Measurements from ENCODE around the gene NUBP1.
"Not testable (repeated sequence)": the region's sequence is repeated elsewhere in the genome, so short reads cannot be mapped to it uniquely, and the experiment has no call there.

The NUBP1 gene

DNA sequence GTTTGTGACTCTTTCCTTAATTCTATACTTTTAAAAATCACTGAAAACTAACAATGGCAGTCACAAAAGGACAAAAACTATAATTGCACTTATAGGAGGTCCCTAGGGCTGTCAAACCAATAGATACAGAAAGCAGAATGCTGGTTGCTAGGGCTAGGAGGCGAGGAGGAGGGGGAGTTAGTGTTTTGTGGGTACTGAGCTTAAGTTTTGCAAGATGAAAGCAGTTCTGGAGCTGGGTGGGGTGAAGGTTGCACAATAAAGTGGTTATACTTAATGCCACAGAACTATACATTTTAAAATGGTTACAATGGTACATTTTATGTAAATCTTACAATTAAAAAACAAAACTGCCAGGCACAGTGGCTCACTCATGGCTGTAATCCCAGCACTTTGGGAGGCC, 27.3 kb downstream of the NUBP1 start:
- Histone ChIP-seq H3K4me3 (ENCODE audit: low read depth, low read length) (no peak overlapping the region), H3K9ac (ENCODE audit: low read length) (no peak overlapping the region), H3K27ac (ENCODE audit: low read depth, low read length) (no peak overlapping the region), H3K4me1 (ENCODE audit: control insufficient read depth, insufficient read depth, low read length) (no peaks in the 10 kb centered on the region), H3K9me3 (ENCODE audit: control insufficient read depth, insufficient read depth, low read depth, low read length) (no peaks in the 10 kb centered on the region), H3K27me3 (ENCODE audit: control insufficient read depth, insufficient read depth, low read length) (no peaks in the 10 kb centered on the region), H3K36me3 (ENCODE audit: control insufficient read depth, insufficient read depth, low read length) (peaks cover 15% of the 10 kb centered on the region)

DNA sequence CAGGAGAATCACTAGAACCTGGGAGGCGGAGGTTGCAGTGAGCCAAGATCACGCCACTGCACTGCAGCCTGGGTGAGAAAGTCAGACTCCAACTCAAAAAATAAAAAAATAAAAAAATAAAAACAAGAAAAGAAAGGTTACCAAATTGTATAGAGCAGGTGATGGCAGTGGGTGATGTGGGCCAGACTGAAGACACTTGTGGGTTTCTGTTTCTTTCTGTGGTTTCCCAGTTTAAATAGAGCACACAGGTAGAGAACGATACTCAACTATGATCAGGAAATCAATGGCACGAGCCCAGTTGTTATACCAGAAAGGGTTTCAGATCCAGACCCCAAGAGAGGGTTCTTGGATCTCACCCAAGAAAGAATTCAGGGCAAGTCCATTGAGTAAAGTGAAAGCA, 32.6 kb downstream of the NUBP1 start:
- Histone ChIP-seq H3K27me3 (ENCODE audit: control insufficient read depth, insufficient read depth, low read length) (no peaks in the 10 kb centered on the region), H3K36me3 (ENCODE audit: control insufficient read depth, insufficient read depth, low read length) (no peaks in the 10 kb centered on the region), H3K4me1 (ENCODE audit: control insufficient read depth, insufficient read depth, low read length) (no peaks in the 10 kb centered on the region), H3K4me3 (ENCODE audit: low read depth, low read length) (no peak overlapping the region), H3K9me3 (ENCODE audit: control insufficient read depth, insufficient read depth, low read depth, low read length) (0 out of 2 replicates have a peak, but pooled peaks cover under 1% of the 10 kb centered on the region), H3K27ac (ENCODE audit: low read depth, low read length) (no peak overlapping the region), H3K9ac (ENCODE audit: low read length) (no peak overlapping the region)

DNA sequence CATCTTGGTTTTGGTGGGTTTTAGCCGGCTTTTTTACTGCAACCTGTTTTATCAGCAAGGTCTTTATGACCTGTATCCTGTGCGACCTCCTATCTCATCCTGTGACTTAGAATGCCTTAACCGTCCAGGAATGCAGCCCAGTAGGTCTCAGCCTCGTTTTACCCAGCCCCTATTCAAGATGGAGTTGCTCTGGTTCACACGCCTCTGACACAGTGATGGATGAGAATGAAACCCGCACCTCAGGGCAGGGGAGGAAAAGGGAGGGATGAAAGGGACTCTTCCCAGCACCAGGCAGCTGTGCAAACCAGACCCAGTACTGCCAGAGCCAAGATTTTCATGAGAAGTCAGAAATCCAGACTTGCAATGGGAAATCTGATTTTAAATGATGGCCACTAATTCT, 33.3 kb downstream of the NUBP1 start:
- H3K27ac ChIP-seq (ENCODE audit: low read depth, low read length); H3K9me3 ChIP-seq (ENCODE audit: control insufficient read depth, insufficient read depth, low read depth, low read length); H3K27me3 ChIP-seq (ENCODE audit: control insufficient read depth, insufficient read depth, low read length); H3K9ac ChIP-seq (ENCODE audit: low read length); H3K4me1 ChIP-seq (ENCODE audit: control insufficient read depth, insufficient read depth, low read length); H3K36me3 ChIP-seq (ENCODE audit: control insufficient read depth, insufficient read depth, low read length); H3K4me3 ChIP-seq (ENCODE audit: low read depth, low read length): not testable (repeated sequence)

DNA sequence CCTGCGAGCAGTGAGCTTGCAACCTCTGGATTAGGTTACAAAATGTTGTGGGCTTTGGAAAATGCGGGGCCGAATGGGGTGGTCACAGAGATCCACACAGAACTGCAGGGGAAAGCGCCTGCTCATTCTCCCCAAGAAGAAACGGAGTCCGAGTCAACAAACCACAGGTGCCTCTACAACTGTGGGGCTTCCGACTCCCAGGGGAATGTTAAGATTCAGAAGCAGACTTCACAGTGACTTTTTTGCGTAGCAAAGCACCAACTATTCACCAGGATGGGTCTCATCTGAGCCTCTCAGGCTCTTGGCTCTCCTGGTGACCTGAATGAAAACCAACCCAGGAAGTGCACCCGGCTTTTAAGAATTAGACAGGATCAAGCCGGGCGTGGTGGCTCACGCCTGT, 33.7 kb downstream of the NUBP1 start:
- Histone ChIP-seq H3K4me3 (ENCODE audit: low read depth, low read length) (no peak overlapping the region), H3K27ac (ENCODE audit: low read depth, low read length) (no peak overlapping the region), H3K4me1 (ENCODE audit: control insufficient read depth, insufficient read depth, low read length) (no peaks in the 10 kb centered on the region), H3K27me3 (ENCODE audit: control insufficient read depth, insufficient read depth, low read length) (no peaks in the 10 kb centered on the region), H3K9ac (ENCODE audit: low read length) (no peak overlapping the region), H3K36me3 (ENCODE audit: control insufficient read depth, insufficient read depth, low read length) (no peaks in the 10 kb centered on the region), H3K9me3 (ENCODE audit: control insufficient read depth, insufficient read depth, low read depth, low read length) (peaks cover 7% of the 10 kb centered on the region; the same call in 1 of the 2 replicates)

DNA sequence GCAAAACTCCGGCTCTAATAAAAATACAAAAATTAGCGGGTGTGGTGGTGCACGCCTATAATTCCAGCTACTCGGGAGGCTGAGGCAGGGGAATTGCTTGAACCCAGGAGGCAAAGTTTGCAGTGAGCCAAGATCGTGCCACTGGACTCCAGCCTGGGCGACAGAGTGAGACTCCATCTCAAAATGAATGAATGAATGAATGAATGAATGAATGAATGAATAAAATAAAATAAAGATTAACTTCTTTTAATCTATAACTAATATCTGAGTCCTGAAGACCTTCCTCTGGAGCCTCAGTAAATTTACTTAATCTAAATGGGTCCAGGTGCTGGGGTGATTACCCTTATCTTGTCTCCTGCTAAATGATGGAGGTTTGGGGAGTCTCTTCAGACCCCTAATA, 36.3 kb downstream of the NUBP1 start:
- not testable (repeated sequence) for H3K9ac ChIP-seq (ENCODE audit: low read length); H3K36me3 ChIP-seq (ENCODE audit: control insufficient read depth, insufficient read depth, low read length); H3K4me3 ChIP-seq (ENCODE audit: low read depth, low read length); H3K27ac ChIP-seq (ENCODE audit: low read depth, low read length); H3K4me1 ChIP-seq (ENCODE audit: control insufficient read depth, insufficient read depth, low read length); H3K27me3 ChIP-seq (ENCODE audit: control insufficient read depth, insufficient read depth, low read length)
- peaks cover 12% of the 10 kb centered on the region; the same call in 1 of the 2 replicates for H3K9me3 ChIP-seq (ENCODE audit: control insufficient read depth, insufficient read depth, low read depth, low read length)

DNA sequence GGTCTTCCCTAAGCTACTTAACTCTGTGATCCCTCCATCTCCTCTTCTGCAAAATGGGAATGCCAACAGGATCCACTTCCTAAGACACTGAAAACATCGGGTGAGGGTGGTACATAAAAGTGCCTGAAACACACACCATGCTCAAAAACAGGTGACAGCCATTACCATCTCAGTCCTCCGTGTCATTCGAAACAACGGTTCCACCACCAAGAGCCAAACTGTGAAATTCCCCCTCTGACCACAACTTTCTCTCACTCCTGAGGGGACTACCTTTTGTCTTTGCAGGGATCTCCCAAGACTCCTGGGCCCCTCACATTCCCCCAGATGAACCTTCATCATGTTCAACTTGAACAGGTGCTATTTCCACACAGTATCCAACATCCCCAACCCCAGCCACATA, 37.0 kb downstream of the NUBP1 start:
- Histone ChIP-seq H3K9ac (ENCODE audit: low read length) (no peak overlapping the region), H3K27ac (ENCODE audit: low read depth, low read length) (no peak overlapping the region), H3K36me3 (ENCODE audit: control insufficient read depth, insufficient read depth, low read length) (no peaks in the 10 kb centered on the region), H3K4me3 (ENCODE audit: low read depth, low read length) (no peak overlapping the region), H3K4me1 (ENCODE audit: control insufficient read depth, insufficient read depth, low read length) (no peaks in the 10 kb centered on the region), H3K27me3 (ENCODE audit: control insufficient read depth, insufficient read depth, low read length) (no peaks in the 10 kb centered on the region), H3K9me3 (ENCODE audit: control insufficient read depth, insufficient read depth, low read depth, low read length) (peaks cover 15% of the 10 kb centered on the region; the same call in 1 of the 2 replicates)

DNA sequence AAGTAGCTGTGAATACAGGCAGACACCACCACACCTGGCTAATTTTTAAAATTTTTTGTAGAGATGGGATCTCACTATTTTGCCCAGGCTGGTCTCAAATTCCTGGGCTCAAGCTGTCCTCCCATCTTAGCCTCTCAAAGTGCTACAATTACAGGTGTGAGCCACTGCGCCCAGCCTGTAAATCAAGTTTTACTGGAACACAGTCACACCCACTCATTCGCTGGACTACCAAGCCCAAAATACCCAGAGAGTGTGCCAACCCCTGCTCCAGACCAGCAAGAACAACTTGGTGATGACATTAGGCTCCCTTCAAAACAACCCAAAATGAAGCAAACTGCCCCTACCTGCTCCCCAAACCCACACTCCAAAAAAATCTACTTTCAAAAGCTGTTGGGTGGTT, 39.0 kb downstream of the NUBP1 start:
- no peaks in the 10 kb centered on the region for H3K4me1 ChIP-seq (ENCODE audit: control insufficient read depth, insufficient read depth, low read length)
- no peaks in the 10 kb centered on the region for H3K27me3 ChIP-seq (ENCODE audit: control insufficient read depth, insufficient read depth, low read length)

DNA sequence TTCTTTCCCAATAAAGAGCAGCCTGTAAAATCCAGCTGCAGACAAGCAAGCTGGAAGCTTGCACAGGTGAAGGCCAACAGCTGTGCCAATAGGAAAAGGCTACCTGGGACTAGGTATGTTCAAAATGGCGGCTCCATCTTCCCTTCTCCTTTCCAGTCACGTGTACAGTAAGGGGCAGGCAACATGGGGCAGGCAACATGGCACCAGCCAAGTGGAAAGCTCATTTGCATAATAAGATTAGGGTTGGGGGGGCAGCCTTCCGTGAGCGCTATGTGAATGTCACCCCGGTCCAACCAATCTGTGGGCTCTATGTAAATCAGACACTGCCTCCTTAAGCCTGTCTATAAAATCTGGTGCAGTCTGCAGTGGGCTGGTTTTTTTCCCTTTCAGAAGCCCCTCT, 43.7 kb downstream of the NUBP1 start:
- no peaks in the 10 kb centered on the region for H3K4me1 ChIP-seq (ENCODE audit: control insufficient read depth, insufficient read depth, low read length)
- H3K4me3 ChIP-seq (ENCODE audit: low read depth, low read length), result no peak overlapping the region
- no peaks in the 10 kb centered on the region for H3K36me3 ChIP-seq (ENCODE audit: control insufficient read depth, insufficient read depth, low read length)
- H3K9me3 ChIP-seq (ENCODE audit: control insufficient read depth, insufficient read depth, low read depth, low read length), result peaks cover 22% of the 10 kb centered on the region
- no peaks in the 10 kb centered on the region for H3K27me3 ChIP-seq (ENCODE audit: control insufficient read depth, insufficient read depth, low read length)
- H3K9ac ChIP-seq (ENCODE audit: low read length), result no peak overlapping the region
- H3K27ac ChIP-seq (ENCODE audit: low read depth, low read length), result no peak overlapping the region

More for the DNA sequence above, 39.0 kb downstream of the NUBP1 start:
- Histone ChIP-seq H3K36me3 (ENCODE audit: control insufficient read depth, insufficient read depth, low read length) (no peaks in the 10 kb centered on the region), H3K9ac (ENCODE audit: low read length) (no peak overlapping the region), H3K27ac (ENCODE audit: low read depth, low read length) (no peak overlapping the region), H3K9me3 (ENCODE audit: control insufficient read depth, insufficient read depth, low read depth, low read length) (peaks cover 22% of the 10 kb centered on the region; the same call in 1 of the 2 replicates), H3K4me3 (ENCODE audit: low read depth, low read length) (no peak overlapping the region)

DNA sequence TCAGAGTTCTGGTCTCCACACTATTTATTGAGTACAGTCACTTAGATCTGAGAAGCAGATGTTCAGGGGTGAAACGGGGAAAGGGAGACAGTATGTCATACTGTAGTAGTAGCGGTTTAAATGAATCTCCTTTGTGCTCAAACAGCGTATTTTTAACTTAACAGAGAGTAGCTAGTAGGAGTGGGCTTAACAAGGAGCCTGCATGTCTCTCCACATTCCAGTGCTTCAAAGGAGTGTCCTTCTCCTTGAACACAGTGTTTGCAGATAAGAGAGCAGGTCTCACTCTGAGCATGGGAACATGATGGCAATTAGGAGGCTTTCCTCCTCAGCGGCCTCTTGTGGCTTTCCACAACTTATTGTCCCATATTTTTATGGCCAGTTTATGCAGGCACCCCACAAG, 45.0 kb downstream of the NUBP1 start:
- not testable (repeated sequence) for H3K9ac ChIP-seq (ENCODE audit: low read length); H3K36me3 ChIP-seq (ENCODE audit: control insufficient read depth, insufficient read depth, low read length); H3K27ac ChIP-seq (ENCODE audit: low read depth, low read length); H3K4me3 ChIP-seq (ENCODE audit: low read depth, low read length); H3K27me3 ChIP-seq (ENCODE audit: control insufficient read depth, insufficient read depth, low read length); H3K4me1 ChIP-seq (ENCODE audit: control insufficient read depth, insufficient read depth, low read length)
- H3K9me3 ChIP-seq (ENCODE audit: control insufficient read depth, insufficient read depth, low read depth, low read length), result peaks cover 19% of the 10 kb centered on the region

DNA sequence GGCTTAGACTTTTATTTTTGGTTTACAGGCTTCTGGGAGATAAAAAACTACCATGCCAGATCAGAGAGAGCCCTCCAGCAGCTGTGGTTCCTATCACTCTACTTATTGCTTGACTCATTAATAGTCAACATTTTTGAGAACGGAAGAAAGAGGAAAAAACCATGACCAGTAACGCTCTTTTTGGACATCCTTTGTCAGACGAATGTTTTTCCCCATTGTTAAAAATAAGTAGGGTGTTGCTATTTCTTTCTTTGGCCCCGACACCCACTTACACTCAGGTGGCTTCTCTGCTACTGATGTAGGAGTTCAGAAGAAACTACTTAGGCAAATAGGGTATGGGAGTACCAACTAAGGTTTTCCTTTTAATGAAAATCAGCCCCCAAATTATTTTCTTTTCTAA, 47.4 kb downstream of the NUBP1 start:
- Histone ChIP-seq H3K4me3 (ENCODE audit: low read depth, low read length) (no peak overlapping the region), H3K9me3 (ENCODE audit: control insufficient read depth, insufficient read depth, low read depth, low read length) (peaks cover 14% of the 10 kb centered on the region), H3K27ac (ENCODE audit: low read depth, low read length) (no peak overlapping the region), H3K27me3 (ENCODE audit: control insufficient read depth, insufficient read depth, low read length) (no peaks in the 10 kb centered on the region), H3K9ac (ENCODE audit: low read length) (no peak overlapping the region), H3K36me3 (ENCODE audit: control insufficient read depth, insufficient read depth, low read length) (no peaks in the 10 kb centered on the region), H3K4me1 (ENCODE audit: control insufficient read depth, insufficient read depth, low read length) (no peaks in the 10 kb centered on the region)

DNA sequence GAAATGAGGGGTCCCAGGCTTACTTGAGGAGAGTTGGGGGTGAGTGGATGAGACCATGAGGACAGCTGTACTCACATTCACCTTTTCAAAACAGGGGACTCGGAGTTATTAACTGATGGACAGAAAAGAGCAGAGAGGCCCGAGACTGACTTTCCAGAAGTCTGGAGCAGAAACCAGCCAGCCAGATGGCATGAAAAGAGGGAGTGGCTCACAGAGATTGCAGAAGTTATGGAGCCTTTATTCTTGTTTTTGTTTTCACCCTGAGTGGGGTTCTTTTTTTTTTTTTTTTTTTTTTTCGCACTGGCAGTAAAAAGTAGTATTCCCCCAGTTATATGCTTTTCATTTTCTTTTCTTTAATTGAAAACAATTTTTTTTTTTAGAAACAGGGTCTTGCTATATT, 56.1 kb downstream of the NUBP1 start:
- Histone ChIP-seq H3K9ac (ENCODE audit: low read length) (no peak overlapping the region), H3K27ac (ENCODE audit: low read depth, low read length) (no peak overlapping the region), H3K4me1 (ENCODE audit: control insufficient read depth, insufficient read depth, low read length) (no peaks in the 10 kb centered on the region), H3K36me3 (ENCODE audit: control insufficient read depth, insufficient read depth, low read length) (no peaks in the 10 kb centered on the region), H3K9me3 (ENCODE audit: control insufficient read depth, insufficient read depth, low read depth, low read length) (0 out of 2 replicates have a peak, but pooled peaks cover 3% of the 10 kb centered on the region), H3K27me3 (ENCODE audit: control insufficient read depth, insufficient read depth, low read length) (no peaks in the 10 kb centered on the region), H3K4me3 (ENCODE audit: low read depth, low read length) (no peak overlapping the region)

DNA sequence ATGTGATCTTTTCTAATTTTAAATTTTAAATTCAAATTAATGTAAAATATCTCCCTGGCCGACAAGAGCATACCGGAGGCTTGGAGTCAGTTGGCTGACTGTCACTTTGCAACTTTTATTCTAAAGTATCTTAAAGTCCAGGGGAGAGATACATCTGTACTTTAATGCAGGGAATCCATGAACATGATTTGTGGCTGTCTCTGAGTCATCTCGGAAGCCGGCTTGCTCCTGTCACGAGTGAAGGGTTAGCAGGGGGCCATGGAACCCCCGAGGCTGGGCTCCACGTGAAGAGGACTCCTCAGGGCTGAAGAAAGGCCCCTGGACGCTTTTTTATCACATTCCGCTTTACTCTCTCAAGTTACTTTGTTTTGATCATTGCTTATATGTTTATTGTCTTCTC, 61.7 kb downstream of the NUBP1 start:
- Histone ChIP-seq H3K9me3 (ENCODE audit: control insufficient read depth, insufficient read depth, low read depth, low read length) (no peaks in the 10 kb centered on the region), H3K36me3 (ENCODE audit: control insufficient read depth, insufficient read depth, low read length) (no peaks in the 10 kb centered on the region), H3K27ac (ENCODE audit: low read depth, low read length) (no peak overlapping the region), H3K4me3 (ENCODE audit: low read depth, low read length) (no peak overlapping the region), H3K9ac (ENCODE audit: low read length) (no peak overlapping the region), H3K27me3 (ENCODE audit: control insufficient read depth, insufficient read depth, low read length) (no peaks in the 10 kb centered on the region), H3K4me1 (ENCODE audit: control insufficient read depth, insufficient read depth, low read length) (no peaks in the 10 kb centered on the region)
